CD8-positive, alpha-beta memory T cell (primary cell): ENCODE data around the gene CADM3. TPM values are rescaled to one million over a fixed set of nuclear protein-coding genes. Genes with fewer than 3 reads are reported as not detected.
A peak's percentile ranks its signal among the peaks of the same experiment; 100 is the strongest.

Experiments used
- CTCF ChIA-PET: fragments of 350-600 bp; sonication (Branson Sonifier 250); formaldehyde crosslinking; loops from one replicate; lab custom pipeline; 2021; ENCODE audit warnings: antibody characterized with exemption; lab: Charles Lee
- POLR2A ChIA-PET: fragments of 350-600 bp; sonication (Branson Sonifier 250); formaldehyde crosslinking; loops from one replicate; lab custom pipeline; 2021; ENCODE audit warnings: antibody characterized with exemption; lab: Charles Lee
- DNase-seq, 5 donors: peaks; one replicate each; pipeline versions ENCODE4 v3.0.0 to v3.0.0-alpha.2; 2020 to 2022; ENCODE audit warnings: mixed read lengths in 1 of 5
- H3K27ac ChIP-seq: one replicate; pipeline ENCODE4 v1.7.0; 2013; ENCODE audit warnings: low read depth, mild to moderate bottlenecking, low read length, moderate library complexity
- H3K27me3 ChIP-seq: 2 replicates; pipeline ENCODE4 v1.7.0; 2013; ENCODE audit warnings: low read length, mild to moderate bottlenecking; ENCODE audit not compliant: insufficient read depth, poor library complexity, severe bottlenecking
- H3K36me3 ChIP-seq: 2 replicates; pipeline ENCODE4 v1.7.0; 2013; ENCODE audit warnings: mild to moderate bottlenecking, low read length, moderate library complexity; ENCODE audit not compliant: insufficient read depth
- H3K4me1 ChIP-seq: 2 replicates; pipeline ENCODE4 v1.7.0; 2013; ENCODE audit warnings: mild to moderate bottlenecking, low read length, moderate library complexity; ENCODE audit not compliant: insufficient read depth
- H3K4me3 ChIP-seq: 2 replicates; pipeline ENCODE4 v1.7.0; 2013; ENCODE audit warnings: mild to moderate bottlenecking, low read length
- H3K9me3 ChIP-seq: 2 replicates; pipeline ENCODE4 v1.7.0; 2013; ENCODE audit warnings: mild to moderate bottlenecking, low read length
- H3K27ac Mint-ChIP-seq, 8 donors: one replicate each; pipeline ENCODE4 v1.8.0; 2020 to 2021; ENCODE audit warnings: mixed read lengths in 8 of 8, mild to moderate bottlenecking in 6 of 8, inconsistent platforms in 3 of 8, moderate library complexity in 3 of 8
- H3K27me3 Mint-ChIP-seq, 2 donors: one replicate each; pipeline ENCODE4 v1.8.0; 2020 to 2021; ENCODE audit warnings: mixed read lengths in 2 of 2, mild to moderate bottlenecking in 1 of 2, moderate library complexity in 1 of 2
- H3K36me3 Mint-ChIP-seq, 3 donors: one replicate each; pipeline ENCODE4 v1.8.0; 2020 to 2021; ENCODE audit warnings: mixed read lengths in 3 of 3, inconsistent platforms in 1 of 3, mild to moderate bottlenecking in 1 of 3
- H3K4me1 Mint-ChIP-seq, 3 donors: one replicate each; pipeline ENCODE4 v1.8.0; 2020 to 2021; ENCODE audit warnings: mixed read lengths in 3 of 3, inconsistent platforms in 1 of 3, mild to moderate bottlenecking in 1 of 3
- H3K4me3 Mint-ChIP-seq, 7 donors: one replicate each; pipeline ENCODE4 v1.8.0; 2020 to 2021; ENCODE audit warnings: mixed read lengths in 7 of 7, mild to moderate bottlenecking in 6 of 7, moderate library complexity in 4 of 7, inconsistent platforms in 2 of 7
- H3K9me3 Mint-ChIP-seq, 5 donors: one replicate each; pipeline ENCODE4 v1.8.0; 2020 to 2022; ENCODE audit warnings: mixed read lengths in 5 of 5, mild to moderate bottlenecking in 3 of 5, moderate library complexity in 2 of 5, inconsistent platforms in 1 of 5
- polyA plus RNA-seq: library from polyadenylated mRNA; unstranded; fragments of 300-500 nt; fragmentation: Illumina TruSeq; gene quantifications from one replicate; pipeline ENCODE4 v1.2.3, GENCODE V29; 2021
- total RNA-seq, 2 experiments: library from RNA; stranded (reverse); gene quantifications; one replicate each; pipeline ENCODE4 v1.2.3, GENCODE V29; 2021

The CADM3 gene
- total and polyA plus RNA-seq, 3 experiments from 2014 or later: not detected

DNA sequence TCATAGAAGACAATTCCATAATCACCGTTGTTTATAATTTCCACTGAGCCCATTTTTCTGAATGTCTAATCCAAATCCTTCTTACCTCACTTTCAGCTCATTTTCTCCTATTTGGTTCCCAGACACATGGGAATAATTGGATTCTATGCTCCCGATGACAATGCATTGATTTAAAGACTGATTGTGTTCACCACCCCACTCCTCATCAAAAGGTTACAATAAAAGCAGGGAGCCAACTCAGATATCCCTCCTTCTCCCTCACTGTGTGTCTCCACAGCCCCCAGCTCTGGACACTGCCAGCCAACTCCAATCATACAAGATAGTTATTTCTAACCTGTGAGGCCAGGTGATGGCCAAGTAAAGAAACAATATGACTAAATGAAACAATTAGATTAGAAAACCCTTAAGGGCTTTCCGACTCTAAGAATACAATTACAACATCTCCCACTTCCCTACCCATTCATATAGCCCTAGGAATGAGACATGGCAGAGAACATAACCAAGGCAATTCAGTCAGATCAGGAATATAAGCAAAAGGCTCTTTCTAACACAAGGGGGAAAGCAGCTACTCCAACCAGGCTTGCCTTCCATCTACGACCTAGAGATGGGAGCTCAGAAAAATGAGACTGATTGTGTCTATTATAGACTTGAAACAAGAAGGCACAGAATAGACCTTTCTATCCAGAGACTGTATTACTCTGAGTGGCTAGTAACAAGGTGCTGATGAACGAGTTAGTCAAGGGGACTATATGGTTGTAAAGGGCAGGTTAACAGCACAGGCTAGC is 28.5 kb upstream of the CADM3 start:
- POLR2A ChIA-PET: no interaction called here
- no peak overlapping the region for H3K27ac ChIP-seq
- H3K36me3 Mint-ChIP-seq: no peaks in the 10 kb centered on the region
- H3K36me3 ChIP-seq: no peaks in the 10 kb centered on the region
- no peaks in the 10 kb centered on the region for H3K9me3 ChIP-seq
- CTCF ChIA-PET: interaction anchor here (1.3 kb wide), 1 partner anchor 11 kb away, joined by 3 read pairs; no protein-coding TSS in a partner anchor
- peaks cover 0 to 2% (median 0%) of the 10 kb centered on the region in 5 donors for H3K9me3 Mint-ChIP-seq
- no peak overlapping the region for H3K4me3 ChIP-seq
- H3K4me1 ChIP-seq: no peaks in the 10 kb centered on the region
- no peak for DNase-seq
- H3K4me1 Mint-ChIP-seq: no peaks in the 10 kb centered on the region
- H3K4me3 Mint-ChIP-seq: no peak overlapping the region
- no peak overlapping the region for H3K27ac Mint-ChIP-seq
- peaks cover 11 to 26% of the 10 kb centered on the region in 2 donors for H3K27me3 Mint-ChIP-seq
- peaks cover 5% of the 10 kb centered on the region for H3K27me3 ChIP-seq

DNA sequence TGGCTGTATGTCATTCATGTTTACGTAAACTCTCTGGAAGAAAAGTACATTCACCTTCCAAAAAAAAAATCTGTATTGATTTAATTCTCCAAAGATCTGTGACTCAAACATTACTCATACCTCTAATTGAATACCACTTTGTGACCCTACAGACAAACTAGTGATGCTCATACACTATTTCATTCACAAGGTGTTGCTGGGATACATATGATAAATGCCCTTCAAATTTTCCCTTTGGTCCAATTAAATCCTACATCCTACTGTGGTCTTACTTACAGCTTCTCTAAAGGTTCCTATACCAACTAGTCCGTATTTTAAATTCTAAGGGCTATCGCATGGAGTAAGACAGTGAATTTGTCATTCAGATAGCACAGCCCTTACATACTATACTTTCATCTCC is 26.8 kb upstream of the CADM3 start:
- Mint-ChIP-seq H3K27me3 (peaks cover 8 to 17% of the 10 kb centered on the region in 2 donors), H3K4me3 (no peak overlapping the region), H3K36me3 (no peaks in the 10 kb centered on the region), H3K27ac (no peak overlapping the region), H3K4me1 (no peaks in the 10 kb centered on the region), H3K9me3 (peaks cover 0 to 3% (median 0%) of the 10 kb centered on the region in 5 donors)
- ChIA-PET POLR2A (no interaction called here), CTCF (no interaction called here)
- H3K9me3 ChIP-seq: no peaks in the 10 kb centered on the region
- H3K4me1 ChIP-seq: no peaks in the 10 kb centered on the region
- H3K4me3 ChIP-seq: no peak overlapping the region
- H3K36me3 ChIP-seq: no peaks in the 10 kb centered on the region
- no peak for DNase-seq
- no peak overlapping the region for H3K27ac ChIP-seq
- no peaks in the 10 kb centered on the region for H3K27me3 ChIP-seq

DNA sequence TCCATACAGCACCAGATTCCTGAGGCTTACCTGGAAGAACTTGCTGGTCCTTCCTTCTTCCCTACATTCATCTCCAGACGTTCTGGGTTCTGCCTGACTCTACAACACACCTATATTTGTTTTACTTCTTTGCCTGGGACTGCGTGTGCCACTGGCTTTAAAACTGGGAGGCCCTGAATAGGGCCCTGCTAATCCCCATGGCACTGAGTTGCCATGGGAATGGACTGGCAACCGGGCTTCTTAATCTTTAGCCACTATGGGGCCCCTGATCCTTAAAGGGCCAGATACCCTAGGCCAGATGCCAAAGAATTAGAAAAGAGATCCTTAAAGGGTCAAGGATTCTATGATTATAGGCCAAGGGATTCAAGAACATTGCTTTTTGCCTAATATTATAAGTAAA is 24.4 kb upstream of the CADM3 start:
- Histone ChIP-seq H3K9me3 (no peaks in the 10 kb centered on the region), H3K4me3 (no peak overlapping the region), H3K4me1 (no peaks in the 10 kb centered on the region), H3K27ac (no peak overlapping the region), H3K36me3 (no peaks in the 10 kb centered on the region), H3K27me3 (no peaks in the 10 kb centered on the region)
- CTCF ChIA-PET: no interaction called here
- peaks cover 11 to 26% of the 10 kb centered on the region in 2 donors for H3K27me3 Mint-ChIP-seq
- peak overlapping the region in 1 of 8 donors; percentile 8 for H3K27ac Mint-ChIP-seq
- H3K4me1 Mint-ChIP-seq: no peaks in the 10 kb centered on the region
- no peak overlapping the region for H3K4me3 Mint-ChIP-seq
- peaks cover 0 to 5% (median 0%) of the 10 kb centered on the region in 5 donors for H3K9me3 Mint-ChIP-seq
- no peak for DNase-seq
- H3K36me3 Mint-ChIP-seq: no peaks in the 10 kb centered on the region
- POLR2A ChIA-PET: no interaction called here

DNA sequence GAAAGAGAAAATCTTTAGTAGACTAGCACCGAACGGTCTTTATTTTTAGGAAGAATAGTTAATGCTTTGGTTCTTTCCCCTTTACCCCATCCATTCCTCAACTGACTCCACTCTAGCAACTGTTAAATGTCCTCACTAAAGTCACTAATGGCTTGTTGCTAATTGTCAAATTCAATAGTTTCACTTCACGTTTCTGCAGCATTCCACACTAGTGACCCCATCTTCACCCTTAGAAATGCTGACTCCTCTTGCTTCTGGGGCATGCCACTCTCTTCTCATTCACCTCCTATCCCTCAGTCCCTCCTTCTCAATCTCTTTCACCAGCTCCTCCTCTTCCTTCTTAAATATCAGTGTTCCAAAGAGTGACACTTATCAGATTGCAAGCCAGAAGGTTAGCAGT is 19.4 kb upstream of the CADM3 start:
- H3K4me1 Mint-ChIP-seq: no peaks in the 10 kb centered on the region
- DNase-seq: no peak

DNA sequence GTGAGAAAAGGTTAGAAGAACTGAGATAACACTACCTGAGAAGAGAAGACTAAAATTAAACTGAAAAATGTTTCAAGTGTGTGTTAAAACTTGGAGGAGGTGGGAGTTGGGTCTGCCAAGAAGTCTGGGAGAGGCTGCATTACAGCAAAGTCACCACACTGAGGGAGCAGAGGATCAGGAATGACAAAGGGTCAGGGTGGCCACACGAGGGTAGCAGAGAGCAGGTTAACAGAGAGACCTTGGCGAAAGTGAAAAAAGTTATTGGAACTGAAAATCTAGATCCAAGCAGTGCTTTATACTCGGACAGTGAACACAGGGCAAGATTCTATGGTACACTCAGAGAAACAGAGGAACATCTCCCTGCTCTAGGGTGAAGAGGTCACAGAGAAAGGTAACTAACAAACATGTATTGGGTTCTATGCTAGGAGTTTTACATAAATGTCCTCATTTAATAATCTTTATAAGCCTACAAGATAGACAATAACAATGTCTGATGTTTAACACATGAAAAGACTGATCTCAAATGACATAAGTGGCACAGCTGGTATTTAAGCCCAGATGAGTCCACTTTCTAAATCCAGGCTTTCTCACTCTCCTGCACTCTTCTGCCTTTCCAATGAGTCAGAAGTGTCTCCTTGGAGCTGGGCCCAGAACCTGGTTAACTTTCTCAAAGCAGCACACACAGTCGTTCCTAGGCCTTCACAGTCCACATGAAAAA is 10.3 kb upstream of the CADM3 start:
- Mint-ChIP-seq H3K36me3 (no peaks in the 10 kb centered on the region), H3K4me1 (peaks cover 0 to 4% (median 3%) of the 10 kb centered on the region in 3 donors), H3K27ac (no peak overlapping the region), H3K27me3 (peaks cover 15 to 79% of the 10 kb centered on the region in 2 donors), H3K9me3 (no peaks in the 10 kb centered on the region), H3K4me3 (no peak overlapping the region)
- H3K4me1 ChIP-seq: no peaks in the 10 kb centered on the region
- H3K27me3 ChIP-seq: peaks cover 13% of the 10 kb centered on the region
- peak; percentile 33 to 64 (median 45) for DNase-seq
- H3K27ac ChIP-seq: no peak overlapping the region
- no peaks in the 10 kb centered on the region for H3K9me3 ChIP-seq
- H3K36me3 ChIP-seq: no peaks in the 10 kb centered on the region
- H3K4me3 ChIP-seq: no peak overlapping the region
- CTCF ChIA-PET: interaction anchor here (0.7 kb wide), 1 partner anchor 27 kb away, joined by 3 read pairs; no protein-coding TSS in a partner anchor
- POLR2A ChIA-PET: no interaction called here

More for the DNA sequence above, 19.4 kb upstream of the CADM3 start:
- Histone ChIP-seq H3K4me1 (no peaks in the 10 kb centered on the region), H3K27ac (no peak overlapping the region), H3K27me3 (no peaks in the 10 kb centered on the region), H3K4me3 (no peak overlapping the region), H3K9me3 (no peaks in the 10 kb centered on the region), H3K36me3 (no peaks in the 10 kb centered on the region)
- no peak overlapping the region for H3K4me3 Mint-ChIP-seq
- ChIA-PET POLR2A (no interaction called here), CTCF (no interaction called here)
- no peak overlapping the region for H3K27ac Mint-ChIP-seq
- no peaks in the 10 kb centered on the region for H3K36me3 Mint-ChIP-seq
- H3K27me3 Mint-ChIP-seq: peaks cover 19 to 55% of the 10 kb centered on the region in 2 donors
- H3K9me3 Mint-ChIP-seq: peaks cover 0 to 8% (median 6%) of the 10 kb centered on the region in 5 donors

DNA sequence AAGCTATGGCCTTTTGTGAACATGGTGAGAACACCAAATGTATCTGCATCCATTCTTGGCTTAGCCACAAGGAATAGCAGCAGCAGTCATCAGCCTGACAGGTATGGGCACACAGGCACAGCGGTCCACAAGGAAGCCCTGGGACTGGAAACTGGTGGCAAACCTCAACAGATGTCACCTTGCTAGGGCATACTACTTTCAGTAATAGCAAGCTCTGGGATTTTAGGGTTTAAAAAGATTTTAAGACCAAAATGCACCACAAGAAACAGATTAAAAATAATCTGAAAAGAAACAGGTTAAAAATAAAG is 9.7 kb upstream of the CADM3 start:
- ChIA-PET POLR2A (no interaction called here), CTCF (interaction anchor here (0.7 kb wide), 1 partner anchor 27 kb away, joined by 3 read pairs; no protein-coding TSS in a partner anchor)
- no peak overlapping the region for H3K27ac Mint-ChIP-seq
- no peak for DNase-seq
- no peaks in the 10 kb centered on the region for H3K36me3 ChIP-seq
- H3K27me3 Mint-ChIP-seq: peaks cover 12 to 77% of the 10 kb centered on the region in 2 donors
- peaks cover 16% of the 10 kb centered on the region for H3K27me3 ChIP-seq
- no peak overlapping the region for H3K4me3 Mint-ChIP-seq
- H3K4me1 ChIP-seq: no peaks in the 10 kb centered on the region
- no peaks in the 10 kb centered on the region for H3K9me3 ChIP-seq
- H3K4me1 Mint-ChIP-seq: peaks cover 0 to 4% (median 3%) of the 10 kb centered on the region in 3 donors
- H3K36me3 Mint-ChIP-seq: no peaks in the 10 kb centered on the region
- H3K4me3 ChIP-seq: no peak overlapping the region
- H3K9me3 Mint-ChIP-seq: no peaks in the 10 kb centered on the region
- H3K27ac ChIP-seq: no peak overlapping the region

DNA sequence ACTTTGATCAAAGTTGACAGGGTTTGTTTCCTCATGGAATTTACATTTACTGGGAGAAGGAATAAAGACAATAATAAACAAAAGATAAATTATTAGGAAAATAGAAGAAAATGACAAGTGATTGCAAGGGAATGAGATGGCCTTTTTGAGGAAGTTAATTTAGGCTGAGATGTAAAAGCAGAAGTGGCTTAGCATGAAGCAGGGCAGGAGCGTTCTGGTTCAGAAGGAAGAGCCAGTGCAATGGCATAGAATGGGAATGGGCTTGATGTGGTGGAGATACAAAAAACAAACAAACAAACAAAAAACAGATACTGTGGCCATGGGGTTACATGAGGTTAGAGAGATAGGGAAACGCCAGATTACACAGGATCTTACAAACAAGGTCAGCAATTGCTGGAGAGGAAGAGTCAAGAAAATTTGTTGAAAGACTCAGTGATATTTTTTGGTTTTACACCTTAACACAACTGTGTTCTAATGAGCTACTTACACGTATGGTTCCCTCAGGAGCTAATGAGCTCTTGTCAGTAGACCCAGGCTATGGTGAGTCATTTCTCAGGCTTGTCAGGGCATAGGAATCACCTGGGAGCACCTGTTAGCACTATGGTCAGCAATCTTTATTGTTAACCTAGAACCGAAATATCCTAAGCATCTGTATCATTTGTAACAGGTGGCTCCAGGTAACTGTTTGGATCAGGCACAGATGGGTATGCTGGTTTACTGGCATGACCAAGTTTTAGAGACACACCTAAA is 8.7 kb upstream of the CADM3 start:
- Mint-ChIP-seq H3K36me3 (no peaks in the 10 kb centered on the region), H3K4me1 (peaks cover 0 to 4% (median 3%) of the 10 kb centered on the region in 3 donors), H3K27ac (no peak overlapping the region), H3K9me3 (no peaks in the 10 kb centered on the region), H3K4me3 (no peak overlapping the region), H3K27me3 (peaks cover 13 to 74% of the 10 kb centered on the region in 2 donors)
- DNase-seq: no peak
- Histone ChIP-seq H3K9me3 (no peaks in the 10 kb centered on the region), H3K4me1 (no peaks in the 10 kb centered on the region), H3K27ac (no peak overlapping the region), H3K4me3 (no peak overlapping the region), H3K36me3 (no peaks in the 10 kb centered on the region), H3K27me3 (peaks cover 19% of the 10 kb centered on the region)
- POLR2A ChIA-PET: no interaction called here
- CTCF ChIA-PET: no interaction called here
